Measurements from ENCODE around the gene IKZF2. TPM values are rescaled to one million over a fixed set of nuclear protein-coding genes. Genes with fewer than 3 reads are reported as not detected.

Gene IKZF2
- total and polyA plus RNA-seq, 10 donors = 0.50 to 43.4 (median 20.4) TPM

- intact Hi-C loops (cut with DNase I; ENCODE audit: low total_unique reads) = loop anchor here (5.0 to 10.0 kb wide), 2 partner anchors 373 to 465 kb away; no protein-coding TSS in a partner anchor
- no peak for TF ChIP-seq POLR2A (IDR thresholded peaks at IDR 0.05)
- TF ChIP-seq POLR2AphosphoS5 (IDR thresholded peaks at IDR 0.05) = no peak
- TF ChIP-seq, protein P1, sequence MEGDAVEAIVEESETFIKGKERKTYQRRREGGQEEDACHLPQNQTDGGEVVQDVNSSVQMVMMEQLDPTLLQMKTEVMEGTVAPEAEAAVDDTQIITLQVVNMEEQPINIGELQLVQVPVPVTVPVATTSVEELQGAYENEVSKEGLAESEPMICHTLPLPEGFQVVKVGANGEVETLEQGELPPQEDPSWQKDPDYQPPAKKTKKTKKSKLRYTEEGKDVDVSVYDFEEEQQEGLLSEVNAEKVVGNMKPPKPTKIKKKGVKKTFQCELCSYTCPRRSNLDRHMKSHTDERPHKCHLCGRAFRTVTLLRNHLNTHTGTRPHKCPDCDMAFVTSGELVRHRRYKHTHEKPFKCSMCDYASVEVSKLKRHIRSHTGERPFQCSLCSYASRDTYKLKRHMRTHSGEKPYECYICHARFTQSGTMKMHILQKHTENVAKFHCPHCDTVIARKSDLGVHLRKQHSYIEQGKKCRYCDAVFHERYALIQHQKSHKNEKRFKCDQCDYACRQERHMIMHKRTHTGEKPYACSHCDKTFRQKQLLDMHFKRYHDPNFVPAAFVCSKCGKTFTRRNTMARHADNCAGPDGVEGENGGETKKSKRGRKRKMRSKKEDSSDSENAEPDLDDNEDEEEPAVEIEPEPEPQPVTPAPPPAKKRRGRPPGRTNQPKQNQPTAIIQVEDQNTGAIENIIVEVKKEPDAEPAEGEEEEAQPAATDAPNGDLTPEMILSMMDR (IDR thresholded peaks at IDR 0.05 in 8 of 11, conservative IDR thresholded peaks at IDR 0.05 in 3 of 11) = no peak
- H3K27ac ChIP-seq = peak overlapping the region in 7 of 8 donors; percentile 51 to 96 (median 93)
Measured at GRCh38 chr2:213149949-213150314, 1.5 kb downstream of the IKZF2 start.

DNA sequence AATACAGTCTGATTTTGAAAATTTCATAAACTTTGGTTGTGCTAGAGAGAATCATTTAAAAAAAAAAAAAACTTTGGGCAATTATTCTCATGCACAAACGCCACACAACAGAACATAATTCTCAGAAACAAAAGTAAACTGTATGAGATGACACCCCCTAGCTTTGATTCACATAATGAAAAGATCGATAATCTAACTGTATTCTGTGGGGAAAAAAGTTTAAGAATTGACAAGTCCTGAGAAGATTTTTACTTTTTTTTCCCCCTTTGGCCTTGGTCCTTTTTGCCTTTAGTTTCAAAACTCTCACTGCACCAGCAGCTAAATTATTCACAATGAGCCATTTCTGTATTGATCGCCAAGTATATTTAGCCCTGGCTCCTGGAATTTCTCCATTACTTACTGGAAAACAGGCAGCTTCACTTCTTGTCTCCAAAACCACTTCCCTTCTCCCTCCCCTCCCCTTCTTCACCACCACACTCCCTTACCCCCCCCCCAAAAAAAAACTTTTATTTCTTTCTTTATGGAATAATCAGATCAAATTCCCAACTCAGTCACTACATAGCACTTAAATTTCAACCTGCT is 2.0 kb downstream of the IKZF2 start:
- TF ChIP-seq, protein P1 (IDR thresholded peaks at IDR 0.05 in 8 of 11, conservative IDR thresholded peaks at IDR 0.05 in 3 of 11) = no peak
- TF ChIP-seq POLR2AphosphoS5 (IDR thresholded peaks at IDR 0.05) = no peak
- no peak for TF ChIP-seq POLR2A (IDR thresholded peaks at IDR 0.05)
- Histone ChIP-seq H3K27ac (peak overlapping the region in 7 of 8 donors; percentile 51 to 96 (median 93)), H3K4me1 (peaks cover 5 to 58% (median 34%) of the 10 kb centered on the region in 6 donors), H3K36me3 (no peaks in the 10 kb centered on the region), H3K4me3 (peak overlapping the region; percentile 35 to 93 (median 76)), H3K9me3 (no peaks in the 10 kb centered on the region), H3K27me3 (replicated peaks in 1 of 7) (no peaks in the 10 kb centered on the region)
- no peak for DNase-seq
- 17 to 22% (median 20%) methylated on average over 3 of the region's 3 CpGs for WGBS, 5 donors
- intact Hi-C loops (cut with DNase I; ENCODE audit: low total_unique reads) = no loop called here

More at GRCh38 chr2:213149949-213150314, 1.5 kb downstream of the IKZF2 start:
- 0 to 2% (median 1%) methylated on average over 7 of the region's 7 CpGs for WGBS, 5 donors
- Histone ChIP-seq H3K4me1 (peaks cover 5 to 58% (median 34%) of the 10 kb centered on the region in 6 donors), H3K4me3 (peak overlapping the region; percentile 35 to 93 (median 76)), H3K36me3 (no peaks in the 10 kb centered on the region), H3K27me3 (replicated peaks in 1 of 7) (no peaks in the 10 kb centered on the region), H3K9me3 (no peaks in the 10 kb centered on the region)
- no peak for DNase-seq

DNA sequence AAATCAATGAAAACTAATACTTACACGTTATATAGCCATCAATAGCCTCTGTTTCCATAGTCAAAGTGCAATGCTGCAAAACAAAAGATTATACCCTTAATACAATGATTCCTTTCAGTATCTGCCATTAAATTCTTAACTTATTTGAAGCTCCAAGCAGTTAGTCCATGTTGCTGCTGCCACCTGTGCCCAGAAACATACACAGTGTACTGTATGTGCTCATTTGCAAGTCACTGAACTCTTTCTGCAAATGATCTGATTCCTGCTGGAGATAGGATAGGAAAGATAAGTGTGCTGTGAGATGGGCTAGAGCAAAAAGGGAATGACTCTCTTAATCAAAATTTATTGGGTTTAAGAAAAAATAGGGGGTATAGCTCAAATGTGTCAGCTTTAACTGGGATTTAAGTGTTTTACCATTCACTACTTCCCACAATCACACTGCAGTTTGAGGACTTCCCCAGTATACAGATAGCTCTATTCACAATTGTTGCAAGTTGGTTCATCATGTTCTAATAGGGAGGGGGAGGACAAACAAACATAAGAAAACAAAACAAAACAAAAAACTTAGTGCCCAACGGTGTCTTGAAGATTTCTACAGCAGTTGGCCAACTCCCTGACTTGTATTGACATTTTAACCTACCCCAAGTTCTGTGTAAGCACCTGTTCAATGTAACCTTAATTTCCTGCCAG is 2.7 kb downstream of the IKZF2 start:
- TF ChIP-seq, protein P1 (IDR thresholded peaks at IDR 0.05 in 8 of 11, conservative IDR thresholded peaks at IDR 0.05 in 3 of 11) = no peak
- TF ChIP-seq POLR2A (IDR thresholded peaks at IDR 0.05) (no peak), POLR2AphosphoS5 (IDR thresholded peaks at IDR 0.05) (no peak)
- Histone ChIP-seq H3K4me1 (peaks cover 5 to 55% (median 33%) of the 10 kb centered on the region in 6 donors), H3K9me3 (no peaks in the 10 kb centered on the region), H3K4me3 (peak overlapping the region in 6 of 8 donors; percentile 68 to 93 (median 76)), H3K27me3 (replicated peaks in 1 of 7) (no peaks in the 10 kb centered on the region), H3K36me3 (no peaks in the 10 kb centered on the region), H3K27ac (peak overlapping the region in 6 of 8 donors; percentile 30 to 96 (median 92))
- DNase-seq = no peak
- 39 to 46% (median 41%) methylated on average over 2 of the region's 2 CpGs for WGBS, 5 donors
- intact Hi-C loops (cut with DNase I; ENCODE audit: low total_unique reads) = no loop called here

DNA sequence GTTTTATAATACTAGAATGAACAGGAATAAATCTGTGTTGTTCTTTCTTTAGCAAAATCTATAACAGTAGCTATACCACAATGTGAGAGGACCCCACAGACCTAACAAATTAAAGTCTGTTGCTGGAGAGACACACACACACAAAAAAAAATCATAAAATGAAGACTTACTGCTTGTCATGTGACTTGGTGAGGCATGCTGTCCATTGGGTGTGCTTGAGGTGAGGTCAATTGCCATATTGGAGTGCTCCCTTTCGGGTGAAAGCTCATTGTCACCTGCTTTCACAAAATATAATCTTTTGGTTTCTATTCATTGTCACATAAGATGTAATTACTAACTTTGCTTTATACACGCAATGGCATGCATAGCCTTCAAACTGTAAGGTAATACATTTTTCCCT is 3.9 kb downstream of the IKZF2 start:
- Histone ChIP-seq H3K9me3 (no peaks in the 10 kb centered on the region), H3K27me3 (replicated peaks in 1 of 7) (no peaks in the 10 kb centered on the region), H3K4me3 (peak overlapping the region in 1 of 8 donors; percentile 40), H3K27ac (peak overlapping the region in 3 of 8 donors; percentile 31 to 91 (median 59)), H3K4me1 (peaks cover 0 to 43% (median 22%) of the 10 kb centered on the region in 6 donors), H3K36me3 (no peaks in the 10 kb centered on the region)
- 73 to 92% (median 83%) methylated on average over 2 of the region's 2 CpGs for WGBS, 5 donors
- no peak for DNase-seq
- intact Hi-C loops (cut with DNase I; ENCODE audit: low total_unique reads) = no loop called here
- TF ChIP-seq POLR2A (IDR thresholded peaks at IDR 0.05) = no peak
- TF ChIP-seq, protein P1 (IDR thresholded peaks at IDR 0.05 in 8 of 11, conservative IDR thresholded peaks at IDR 0.05 in 3 of 11) = no peak
- TF ChIP-seq POLR2AphosphoS5 (IDR thresholded peaks at IDR 0.05) = no peak

Measured in spleen (tissue), 11 donors.